ENCODE results near the gene CNPY4.
A peak's percentile ranks its signal among the peaks of the same experiment; 100 is the strongest.

Gene CNPY4

DNA sequence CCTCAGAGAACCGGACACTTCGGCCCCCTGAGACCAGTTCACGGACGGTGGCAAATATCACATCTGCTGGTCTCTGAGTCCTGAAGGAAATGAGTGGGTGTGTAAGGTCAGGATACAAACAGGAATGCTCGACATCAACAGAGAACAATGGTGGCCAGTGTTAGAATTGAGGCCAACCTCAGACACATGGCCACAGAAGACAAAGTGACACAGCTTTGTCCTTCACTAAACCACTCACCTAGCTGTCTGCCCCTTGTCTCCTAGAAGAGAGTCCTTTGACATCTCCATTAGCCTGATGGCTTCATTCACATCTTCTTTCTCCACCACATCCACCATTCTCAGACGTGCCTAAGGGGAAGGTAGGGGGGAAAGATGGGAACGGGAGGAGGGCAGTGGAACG, 26.4 kb upstream of the CNPY4 start:
- DNase-seq: no peak

DNA sequence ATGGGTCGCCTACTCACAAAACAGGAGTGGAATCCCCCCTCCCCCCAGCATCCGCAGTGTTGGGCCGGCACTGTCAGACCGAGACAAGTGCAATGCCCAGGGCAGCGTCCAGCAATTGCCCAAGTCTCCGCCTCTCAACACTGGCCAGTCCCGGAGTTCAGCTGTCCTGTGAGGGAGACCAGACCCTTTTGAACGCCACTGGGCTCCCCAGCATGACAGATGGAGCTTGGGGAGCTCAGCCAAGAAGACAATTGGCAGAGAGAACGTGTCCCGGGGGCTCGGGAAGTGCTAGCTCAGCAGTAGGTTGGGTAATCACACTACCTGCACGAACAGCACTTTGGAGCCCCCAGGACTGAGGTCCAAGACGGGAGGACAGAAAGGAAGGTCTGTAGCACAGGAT, 25.9 kb upstream of the CNPY4 start:
- DNase-seq: no peak

DNA sequence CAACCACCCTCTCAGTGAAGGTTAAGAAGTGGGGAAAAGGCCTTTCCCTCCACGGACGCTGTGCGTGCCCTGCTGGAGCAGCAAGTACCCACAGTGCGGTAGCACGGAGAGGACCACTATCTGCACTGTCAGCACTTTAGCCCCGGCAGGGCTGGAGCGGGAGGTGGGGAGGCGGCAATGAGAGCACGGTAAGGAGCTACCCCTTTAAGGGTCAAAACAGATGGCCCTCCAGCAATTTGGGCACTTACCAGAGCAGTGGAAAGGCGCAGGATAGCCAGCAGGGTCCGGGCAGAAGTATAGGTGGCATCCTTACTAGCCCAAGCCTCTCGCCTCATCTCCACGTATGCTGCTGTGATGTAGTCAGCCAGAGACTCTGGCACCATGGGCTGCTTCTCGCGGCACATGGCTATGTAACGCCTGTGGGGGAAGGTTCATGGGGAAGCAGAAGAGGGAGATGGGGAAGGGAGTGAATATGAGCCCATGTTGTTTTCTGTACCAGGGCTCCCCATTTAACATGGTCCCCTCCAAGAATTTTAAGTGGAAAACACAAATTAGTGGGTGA, 25.4 kb upstream of the CNPY4 start:
- no peak for DNase-seq

DNA sequence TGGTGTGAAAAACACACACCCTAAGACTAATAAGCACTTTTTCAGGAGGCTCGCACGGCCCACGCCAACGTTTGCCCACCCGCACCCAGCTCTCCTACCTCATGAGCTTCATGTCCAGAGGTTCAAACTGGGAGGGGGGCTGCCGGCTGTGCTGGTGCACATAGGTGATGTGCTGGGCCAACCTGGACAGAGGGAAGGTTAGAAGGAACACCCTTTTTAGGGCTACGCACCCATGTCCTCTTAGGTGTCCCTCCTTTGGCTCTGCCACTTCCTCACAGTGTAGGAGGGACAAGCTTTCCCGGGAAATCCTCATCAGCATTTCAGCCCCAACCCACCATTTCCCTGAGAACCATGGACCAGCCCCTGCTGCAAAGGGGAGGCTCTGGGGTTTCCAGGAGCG, 24.1 kb upstream of the CNPY4 start:
- no peak for DNase-seq

DNA sequence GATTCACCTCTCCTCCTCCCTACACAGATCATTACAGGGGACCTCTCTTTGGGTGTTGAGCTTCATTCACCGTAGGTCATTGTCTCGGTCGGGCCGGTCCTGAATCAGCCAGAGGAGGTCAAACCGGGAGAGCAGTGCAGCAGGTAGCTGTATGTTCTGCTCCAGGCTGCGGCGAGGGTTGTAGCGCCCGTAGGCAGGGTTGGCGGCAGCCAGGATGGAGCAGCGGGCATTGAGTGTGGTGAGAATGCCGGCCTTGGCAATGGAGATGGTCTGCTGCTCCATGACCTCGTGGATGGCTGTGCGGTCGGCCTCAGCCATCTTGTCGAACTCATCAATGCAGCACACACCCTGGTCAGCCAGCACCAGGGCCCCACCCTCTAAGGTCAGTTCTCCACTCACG, 23.7 kb upstream of the CNPY4 start:
- no peak for DNase-seq

DNA sequence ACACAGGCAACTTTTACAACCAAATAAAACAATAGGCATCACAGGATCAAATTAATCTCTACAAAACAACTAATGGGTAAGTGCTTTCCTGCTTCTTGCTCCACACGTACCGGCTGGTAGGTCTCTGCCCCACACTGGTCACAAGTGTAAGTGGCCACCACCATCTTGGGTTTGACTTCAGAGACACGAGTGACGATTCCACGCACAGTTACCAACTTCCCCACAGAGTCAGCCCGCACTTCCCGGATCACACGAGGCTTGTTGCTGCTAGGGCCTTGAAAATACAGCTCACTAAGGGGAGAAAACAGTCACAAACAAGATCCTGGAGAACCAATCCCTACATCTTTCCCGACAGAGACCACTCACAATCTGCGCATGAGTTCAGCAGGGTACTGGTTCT, 20.5 kb upstream of the CNPY4 start:
- DNase-seq: no peak

DNA sequence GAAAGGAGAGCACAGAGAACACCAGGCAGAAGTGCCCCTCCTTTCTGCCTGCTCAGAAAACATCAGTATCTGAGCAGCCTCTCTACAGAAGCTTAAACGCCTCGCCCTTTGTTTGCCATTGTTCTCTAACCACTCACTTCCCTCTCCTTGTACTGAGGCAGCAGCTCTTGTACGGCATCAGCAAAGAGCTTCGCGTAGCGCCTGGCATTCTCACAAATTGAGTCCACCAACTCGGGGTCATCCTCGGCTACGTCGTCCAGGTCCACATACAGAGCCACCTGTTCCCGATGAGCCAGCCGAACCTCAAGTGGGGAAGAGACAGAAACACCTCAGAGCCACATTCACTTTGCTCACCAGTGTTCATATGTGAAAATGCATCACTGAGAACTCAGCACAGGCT, 20.0 kb upstream of the CNPY4 start:
- DNase-seq: no peak

DNA sequence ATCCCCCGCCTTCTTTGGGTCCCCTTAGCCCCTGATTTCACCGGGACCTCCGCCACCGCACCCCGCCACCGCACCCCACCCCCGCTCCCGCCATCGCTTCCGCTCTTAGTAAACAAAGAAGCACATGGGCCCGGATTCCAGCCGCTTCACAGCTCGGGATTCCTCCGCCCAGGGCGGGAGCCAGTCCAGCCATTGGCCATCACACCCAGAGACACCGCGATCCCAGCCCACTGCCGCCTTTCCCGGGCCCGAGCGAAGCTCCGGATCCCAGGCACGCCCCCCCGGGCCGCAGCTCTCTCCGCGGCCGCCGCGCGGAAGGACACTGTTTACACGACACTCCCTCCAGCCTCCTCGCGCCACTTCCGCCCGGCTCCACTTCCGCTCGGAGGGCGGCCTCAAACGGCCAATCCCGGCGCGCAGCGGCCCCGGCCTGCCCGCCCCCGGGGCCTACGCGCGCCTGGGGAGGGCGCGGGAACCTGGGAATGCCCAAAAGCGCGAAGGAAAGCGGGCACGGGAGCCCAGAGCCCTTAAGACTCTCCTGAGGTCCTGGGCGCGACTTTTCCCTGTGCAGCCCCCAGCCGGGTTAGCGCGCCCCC, 18.9 kb upstream of the CNPY4 start:
- DNase-seq: peak; percentile 94

DNA sequence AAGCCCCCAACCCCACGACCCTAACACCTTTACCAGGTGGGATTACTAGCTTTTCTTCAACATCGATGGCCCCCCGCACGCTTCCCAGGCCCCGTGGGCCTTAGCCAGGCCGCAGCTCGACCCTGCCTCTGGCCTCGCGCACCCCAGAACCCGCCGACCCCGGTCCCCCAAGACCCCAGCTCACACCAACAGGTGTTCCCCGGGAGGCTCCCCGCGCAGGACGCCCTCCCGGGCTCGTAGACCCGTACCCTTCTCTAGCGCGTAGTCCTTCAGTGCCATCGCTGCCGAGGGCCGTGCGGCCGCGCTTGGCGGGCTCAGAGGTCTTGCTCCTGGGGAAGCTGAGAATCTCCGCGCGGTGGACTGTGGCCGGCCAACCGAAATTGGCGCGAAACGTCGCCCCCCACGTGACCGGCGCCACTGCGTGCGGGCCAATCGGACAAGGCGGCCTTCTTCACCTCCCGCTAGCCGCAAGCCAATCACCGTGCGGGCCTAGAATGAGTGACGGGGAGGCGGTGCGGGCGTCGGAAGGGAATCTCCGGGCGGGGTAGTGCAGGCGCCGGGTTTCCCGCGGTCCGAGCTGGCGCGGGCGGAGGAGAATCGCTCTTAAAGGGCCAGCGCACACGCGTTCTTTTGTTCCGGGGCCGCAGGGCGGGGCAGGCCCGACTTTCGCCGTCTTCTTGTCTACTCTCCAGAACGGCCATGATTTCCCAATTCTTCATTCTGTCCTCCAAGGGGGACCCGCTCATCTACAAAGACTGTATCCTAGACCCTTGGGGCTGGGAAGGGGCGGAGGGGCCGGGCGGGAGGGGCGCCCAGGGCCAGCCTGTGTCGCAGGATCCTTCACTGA, 18.2 kb upstream of the CNPY4 start, which contains the start of the genes AP4M1 and MCM7:
Gene AP4M1, plus strand, starts transcription at position 628 of the 847 bp plus-strand sequence. Its CDS starts 72 bp downstream, at position 700.
Gene MCM7, minus strand, starts transcription at position 382 of the 847 bp plus-strand sequence. Its CDS starts 103 bp downstream, at position 279.
- DNase-seq: peak; percentile 98

DNA sequence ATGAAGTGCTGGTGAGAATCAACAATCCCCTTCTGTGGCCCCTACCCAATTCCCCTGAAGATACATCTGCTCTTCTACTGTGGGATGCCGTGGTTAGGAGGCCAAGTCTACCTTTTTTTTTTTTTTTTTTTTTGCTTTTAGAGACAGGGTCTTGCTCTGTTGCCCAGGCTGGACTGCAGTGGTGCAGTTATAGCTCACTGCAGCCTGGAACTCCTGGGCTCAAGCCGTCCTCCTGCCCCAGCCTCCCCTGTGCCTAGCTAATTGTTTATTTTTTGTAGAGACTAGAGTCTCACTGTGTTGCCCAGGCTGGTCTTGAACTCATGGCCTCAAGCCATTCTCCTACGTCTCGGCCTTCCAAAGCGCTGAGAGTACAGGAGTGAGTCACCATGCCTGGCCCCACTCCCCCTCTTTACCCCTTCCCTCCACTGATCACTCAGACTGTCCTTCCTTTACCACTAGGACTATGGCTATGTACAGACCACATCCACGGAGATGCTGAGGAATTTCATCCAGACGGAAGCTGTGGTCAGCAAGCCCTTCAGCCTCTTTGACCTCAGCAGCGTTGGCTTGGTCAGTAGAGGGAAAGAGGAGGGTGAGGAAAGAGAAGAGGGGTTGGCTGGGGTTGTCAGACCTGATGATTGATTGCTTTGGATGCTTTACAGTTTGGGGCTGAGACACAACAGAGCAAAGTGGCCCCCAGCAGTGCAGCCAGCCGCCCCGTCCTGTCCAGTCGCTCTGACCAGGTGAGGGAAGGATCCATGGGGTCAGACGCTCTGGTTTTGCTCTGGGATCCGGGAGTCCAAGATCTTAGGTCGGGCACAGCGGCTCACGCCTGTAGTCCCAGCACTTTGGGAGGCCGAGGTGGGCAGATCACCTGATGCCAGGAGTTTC, 16.2 kb upstream of the CNPY4 start:
- DNase-seq: no peak

DNA sequence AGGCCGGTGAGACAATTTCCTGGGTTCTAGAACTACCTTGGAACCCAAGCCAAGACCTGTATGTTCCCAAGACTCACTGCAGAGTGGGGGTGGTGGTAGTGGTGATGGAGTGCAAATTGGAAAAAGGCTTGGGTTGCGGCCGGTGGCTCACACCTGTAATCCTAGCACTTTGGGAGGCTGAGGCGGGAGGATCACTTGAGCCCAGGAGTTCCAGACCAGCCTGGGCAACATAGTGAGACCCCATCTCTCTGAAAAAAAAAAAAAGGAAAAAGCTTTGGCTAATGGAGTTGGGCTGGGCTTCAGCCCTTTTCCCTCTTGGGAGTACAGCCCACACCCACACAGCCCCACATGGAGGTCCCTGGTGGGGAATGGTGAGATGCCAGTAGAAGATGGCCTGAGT, 13.9 kb upstream of the CNPY4 start:
- no peak for DNase-seq

DNA sequence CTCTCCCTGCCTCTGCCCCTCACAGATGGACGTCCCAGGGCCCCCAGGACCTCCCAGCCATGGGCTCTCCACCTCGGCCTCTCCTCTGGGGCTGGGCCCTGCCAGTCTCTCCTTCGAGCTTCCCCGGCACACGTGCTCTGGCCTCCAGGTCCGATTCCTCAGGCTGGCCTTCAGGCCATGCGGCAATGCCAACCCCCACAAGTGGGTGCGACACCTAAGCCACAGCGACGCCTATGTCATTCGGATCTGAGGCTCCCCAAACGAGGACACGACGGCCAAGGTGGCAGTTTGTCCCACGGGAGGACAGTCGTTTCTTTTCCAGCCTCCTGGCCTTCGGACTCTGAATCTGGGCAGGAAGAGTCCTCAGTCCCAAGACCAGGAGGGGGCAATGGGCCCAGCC, 12.8 kb upstream of the CNPY4 start:
- no peak for DNase-seq

DNA sequence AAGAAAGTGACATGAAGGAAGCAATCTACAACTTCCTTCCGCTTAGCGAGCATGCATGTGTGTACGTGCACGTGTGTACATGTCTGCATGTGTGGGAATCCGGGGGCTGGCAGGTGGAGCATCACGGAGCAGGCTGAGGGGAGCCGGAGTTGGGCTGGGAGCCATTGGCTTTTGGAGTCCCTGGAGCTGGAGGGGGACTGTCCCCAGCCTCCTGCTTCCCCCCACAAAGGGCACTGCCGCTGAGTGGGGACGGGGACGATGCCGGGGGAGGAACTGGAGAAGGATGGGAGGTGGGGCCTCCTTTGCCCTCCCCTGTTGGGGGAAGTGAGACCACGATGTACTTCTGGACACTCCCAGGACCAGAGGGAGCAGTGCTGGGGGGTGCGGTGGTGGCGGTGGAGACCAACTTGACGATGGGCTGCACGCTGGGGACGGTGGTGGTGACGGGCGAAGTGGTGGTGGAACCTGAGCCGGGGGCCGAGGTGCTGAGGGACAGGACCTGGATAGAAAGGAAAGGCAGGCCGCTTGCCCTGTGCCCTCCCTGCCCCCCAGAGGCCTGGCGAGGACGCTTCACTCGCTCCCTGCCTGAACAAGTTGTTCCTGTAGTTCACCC, 12.2 kb upstream of the CNPY4 start:
- no peak for DNase-seq

DNA sequence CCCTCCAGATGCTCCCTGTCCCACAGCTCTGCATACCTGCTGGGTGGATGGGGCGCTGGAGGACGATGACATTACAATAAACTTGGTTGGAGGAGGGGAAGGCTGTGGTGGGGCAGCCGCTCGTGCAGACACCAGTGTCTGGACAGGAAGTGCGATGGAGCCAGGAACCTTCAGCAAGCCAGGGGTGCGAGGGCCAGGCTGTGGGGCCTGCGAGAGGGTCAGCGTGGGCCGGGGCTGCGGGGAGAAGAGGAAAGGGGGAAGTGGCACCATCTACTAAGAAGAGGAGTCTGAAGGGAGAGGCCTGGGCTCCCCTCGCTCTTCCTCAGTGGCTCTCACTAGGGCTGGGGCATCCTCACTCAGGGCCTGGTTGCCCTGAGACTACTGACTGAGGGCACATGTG, 11.5 kb upstream of the CNPY4 start:
- DNase-seq: no peak

DNA sequence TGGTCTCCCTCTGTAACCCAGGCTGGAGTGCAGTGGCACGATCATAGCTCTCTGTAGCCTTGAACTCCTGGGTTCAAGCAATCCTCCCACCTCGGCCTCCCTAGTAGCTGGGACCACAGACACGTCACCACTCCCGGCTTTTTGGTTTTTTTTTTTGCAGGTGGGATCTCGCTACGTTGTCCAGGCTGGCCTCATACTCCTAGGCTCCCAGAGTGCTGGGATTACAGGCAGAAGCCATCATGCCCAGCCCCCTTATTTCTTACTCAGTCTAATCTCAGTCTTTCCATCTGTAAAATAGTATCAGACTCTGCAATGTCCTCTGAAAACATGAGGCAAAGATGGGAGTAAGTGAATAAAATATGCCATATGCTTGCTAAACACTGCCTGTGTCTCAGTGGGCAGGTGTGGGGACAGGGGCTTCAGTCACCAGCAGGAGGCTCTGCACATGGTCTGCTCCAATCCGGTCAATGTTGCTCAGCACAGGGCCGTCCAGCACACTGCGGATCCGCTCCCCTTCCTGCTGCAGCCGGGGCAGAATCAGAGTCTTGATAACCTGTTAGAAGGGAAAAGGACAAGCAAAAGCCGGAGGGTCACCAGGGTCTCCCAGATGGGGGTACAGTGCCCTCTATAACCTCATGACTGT, 9.8 kb upstream of the CNPY4 start:
- DNase-seq: no peak

DNA sequence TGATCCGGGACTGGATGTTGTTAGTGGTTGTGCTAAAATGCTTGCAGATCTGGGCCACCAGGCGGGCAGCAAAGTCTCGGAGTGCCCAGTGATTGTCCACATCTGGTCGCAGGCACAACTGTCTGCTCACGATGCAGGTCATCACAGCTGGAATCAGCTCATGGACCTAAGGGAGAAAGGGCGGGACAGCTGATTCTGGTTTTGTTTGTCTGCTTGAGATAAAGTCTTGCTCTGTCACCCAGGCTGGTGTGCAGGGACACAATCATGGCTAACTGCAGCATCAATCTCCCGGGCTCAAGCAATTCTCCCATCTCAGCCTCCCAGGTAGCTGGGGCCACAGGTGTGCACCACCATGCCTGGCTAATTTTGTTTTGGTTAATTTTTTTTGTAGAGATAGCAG, 8.3 kb upstream of the CNPY4 start:
- DNase-seq: no peak

DNA sequence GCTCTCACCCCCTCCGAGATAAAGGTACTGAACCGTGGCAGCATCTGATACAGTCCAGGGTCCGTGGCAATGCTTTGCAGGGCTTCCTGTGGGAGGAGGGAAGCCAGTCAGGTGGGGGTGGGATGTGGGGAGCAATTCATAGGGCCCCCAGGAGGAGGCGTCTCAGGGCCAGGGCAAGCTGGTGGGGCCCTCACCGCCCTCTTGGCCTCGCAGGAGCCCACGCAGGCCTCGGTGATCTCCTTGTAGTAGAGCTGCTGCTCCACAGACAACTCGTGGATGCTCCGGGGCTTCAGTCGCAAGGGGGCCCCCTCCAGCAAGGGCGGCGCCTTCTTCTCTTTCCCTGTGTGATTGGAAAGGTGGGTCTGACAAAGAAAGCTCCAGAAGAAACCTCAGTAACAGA, 7.5 kb upstream of the CNPY4 start:
- DNase-seq: no peak

DNA sequence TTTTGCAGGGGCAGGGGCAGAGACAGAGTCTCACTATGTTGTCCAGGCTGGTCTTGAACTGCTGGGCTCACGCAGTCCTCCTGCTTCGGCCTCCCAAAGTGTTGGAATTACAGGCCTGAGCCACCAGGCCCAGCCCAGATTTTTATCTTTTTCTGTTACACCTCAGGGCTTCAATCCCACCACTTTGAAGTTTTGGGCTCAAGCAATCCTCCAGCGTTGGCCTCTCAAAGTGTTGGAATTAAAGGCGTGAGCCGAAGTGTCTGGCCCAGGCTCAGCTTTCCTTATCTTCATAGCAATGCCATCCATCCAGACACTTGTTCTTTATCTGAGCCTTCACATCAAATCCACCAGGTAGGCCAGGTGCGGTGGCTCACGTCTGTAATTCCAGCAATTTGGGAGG, 4.4 kb upstream of the CNPY4 start:
- DNase-seq: no peak

DNA sequence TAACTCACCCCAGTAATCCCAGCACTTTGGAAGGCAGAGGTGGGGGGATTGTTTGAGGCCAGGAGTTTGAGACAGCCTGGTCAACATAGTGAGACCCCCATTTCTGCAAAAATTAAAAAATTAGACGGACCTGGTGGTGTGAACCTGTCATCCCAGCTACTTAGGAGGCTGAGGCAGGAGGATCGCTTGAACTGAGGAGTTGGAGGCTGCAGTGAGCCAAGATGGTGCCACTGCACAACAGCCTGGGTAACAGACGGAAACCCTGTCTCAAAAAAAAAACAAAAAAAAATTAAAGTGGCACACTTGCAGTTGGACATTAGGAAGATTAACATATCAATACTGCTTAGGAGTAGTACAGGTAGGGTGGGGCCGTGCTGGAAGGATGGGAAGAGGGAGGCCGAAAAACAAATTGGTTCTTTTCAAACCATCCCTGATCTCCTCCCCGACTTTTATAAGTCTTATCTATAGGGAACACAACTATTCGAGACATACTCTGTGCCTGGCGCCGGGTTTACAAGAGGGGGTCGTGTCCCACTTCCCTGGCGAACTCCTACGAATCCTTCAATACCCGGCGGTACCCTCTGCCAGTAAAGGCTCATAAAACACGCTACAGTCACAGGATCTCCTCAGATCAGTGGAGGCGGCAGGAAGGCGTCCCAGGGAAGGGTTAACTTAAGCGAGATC, 904 bp upstream of the CNPY4 start:
- DNase-seq: no peak

DNA sequence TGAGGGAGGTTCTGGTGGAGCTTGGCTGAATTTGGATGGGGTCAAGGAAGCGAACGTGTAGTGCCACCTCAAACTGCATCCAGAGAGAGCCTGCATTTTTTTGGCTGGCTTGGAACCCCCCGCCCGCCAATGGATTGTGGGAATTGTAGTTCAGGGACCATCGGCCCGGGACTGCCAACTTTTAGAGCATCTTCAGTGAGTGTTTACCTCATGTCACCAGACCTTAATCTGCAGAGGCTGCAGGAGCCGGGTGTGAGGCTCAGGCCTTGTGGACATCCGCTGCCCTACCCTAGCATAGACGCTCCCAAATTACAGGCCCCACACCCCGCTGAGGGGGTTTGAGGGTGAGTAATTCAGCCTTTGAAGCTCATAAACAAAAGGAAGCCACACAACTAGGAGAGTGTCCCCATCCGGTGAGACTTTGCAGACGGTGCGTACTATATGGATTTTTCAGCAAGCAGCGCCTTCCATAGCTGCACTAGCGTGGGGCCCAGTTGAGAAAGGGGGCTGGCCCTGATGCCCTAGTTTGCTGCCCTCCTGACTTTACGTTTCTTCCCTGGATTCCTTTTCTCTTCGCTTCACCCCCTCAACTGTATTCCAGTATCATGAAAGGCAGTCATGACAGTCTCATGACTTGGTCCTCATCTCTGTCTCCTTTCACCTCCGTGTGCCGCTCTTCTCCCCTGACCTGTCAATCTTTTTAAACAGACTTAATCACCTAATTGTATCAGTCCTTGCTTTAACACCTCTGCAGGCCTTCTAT, 717 bp downstream of the CNPY4 start:
- no peak for DNase-seq

DNA sequence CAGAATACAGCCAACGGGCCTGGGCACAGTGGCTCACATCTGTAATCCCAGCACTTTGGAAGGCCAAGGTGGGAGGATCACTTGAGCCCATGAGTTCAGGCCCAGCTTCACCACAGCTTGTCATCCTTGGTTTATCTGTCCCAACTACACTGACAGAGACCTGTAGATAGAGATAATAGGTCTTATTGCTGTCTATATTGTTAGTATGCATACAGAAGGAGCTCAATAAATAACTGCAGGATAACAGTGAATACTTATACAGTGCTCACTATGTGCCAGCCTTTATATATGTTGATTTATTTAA, 1.3 kb downstream of the CNPY4 start:
- no peak for DNase-seq
